Adipose tissue (tissue), 3 donors: ENCODE results near the gene FOXB2. TPM values are rescaled to one million over a fixed set of nuclear protein-coding genes. Genes with fewer than 3 reads are reported as not detected.
"Not testable (repeated sequence)": the region's sequence is repeated elsewhere in the genome, so short reads cannot be mapped to it uniquely, and the experiment has no call there.

Experiments used
- H3K27ac ChIP-seq: one replicate; pipeline ENCODE4 v1.5.1; 2013; ENCODE audit warnings: low read depth, low read length
- WGBS, 3 donors: extraction: QIAGEN DNeasy Blood & Tissue Kit; methylation state at CpG; one replicate each; pipeline ENCODE4 v1.1.7; 2013; 5-methylcytosine and 5-hydroxymethylcytosine counted together
- polyA plus RNA-seq, 3 donors: library from polyadenylated mRNA; stranded (reverse); fragments of 200-250 nt; gene quantifications; one replicate each; pipeline ENCODE4 v1.2.3, GENCODE V29; 2013
- donor health status: healthy with polysubstance abuse.
- donor health status: Bipolar disorder and iron deficiency.
- donor health status: healthy.

Gene FOXB2
- polyA plus RNA-seq, 3 donors = not detected

DNA sequence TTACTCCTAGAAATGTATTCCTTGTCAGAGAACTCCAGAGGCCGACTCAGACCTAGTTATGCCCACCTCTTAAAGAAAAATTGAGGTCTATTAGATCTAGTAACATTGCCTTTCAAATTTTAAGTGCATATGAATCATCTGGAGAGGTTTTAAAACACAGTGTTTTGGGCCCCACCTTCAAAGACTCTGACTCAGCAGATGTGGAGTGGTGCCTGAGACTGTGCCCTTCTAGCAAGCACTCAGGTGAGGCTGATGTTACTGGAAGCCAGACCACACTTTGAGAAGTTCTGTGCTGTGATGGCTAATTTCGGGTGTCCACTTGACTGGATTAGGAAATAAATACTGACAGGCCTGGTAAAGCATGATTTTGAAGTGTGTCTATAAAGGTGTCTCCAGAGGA, 10.6 kb downstream of the FOXB2 start:
- H3K27ac ChIP-seq = no peak overlapping the region
- WGBS, 3 donors = 71 to 80% (median 73%) methylated on average over 2 of the region's 2 CpGs

DNA sequence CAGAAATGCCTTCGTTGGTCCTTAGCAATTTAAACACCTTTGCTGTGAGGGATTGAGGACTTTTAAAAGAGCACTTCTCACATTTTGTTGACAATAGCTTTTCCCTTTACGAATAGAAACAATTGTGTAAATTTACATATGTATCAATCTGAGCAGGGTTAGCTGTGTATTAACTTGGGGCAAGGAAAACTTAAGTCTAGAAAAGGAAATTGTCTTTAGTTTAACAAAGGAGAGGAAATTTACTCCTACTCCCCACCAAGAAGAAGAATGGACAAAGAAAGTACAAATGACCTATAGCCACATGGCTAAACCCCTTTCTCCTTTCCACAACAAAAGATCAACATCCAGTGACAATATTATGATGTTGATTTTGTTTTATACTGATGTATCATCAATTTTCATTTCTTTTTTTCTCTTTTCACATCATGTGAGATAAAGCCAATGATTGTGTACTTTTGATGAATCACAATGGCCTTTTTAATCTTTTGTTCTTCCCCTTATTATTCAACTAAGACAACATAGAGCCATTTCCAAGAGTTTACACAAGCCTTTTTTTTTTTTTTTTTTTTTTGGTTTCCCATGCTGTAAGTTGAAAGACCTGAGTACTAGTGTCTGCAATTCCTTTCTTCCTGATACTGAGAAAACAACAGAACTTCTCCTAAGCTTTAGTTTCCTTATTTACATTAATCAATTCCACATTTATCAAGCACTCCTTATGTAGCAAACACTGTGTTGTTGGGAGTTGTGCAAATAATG, 19.0 kb downstream of the FOXB2 start:
- no peak overlapping the region for H3K27ac ChIP-seq
- 6 to 15% (median 11%) methylated on average over 2 of the region's 2 CpGs for WGBS, 3 donors

DNA sequence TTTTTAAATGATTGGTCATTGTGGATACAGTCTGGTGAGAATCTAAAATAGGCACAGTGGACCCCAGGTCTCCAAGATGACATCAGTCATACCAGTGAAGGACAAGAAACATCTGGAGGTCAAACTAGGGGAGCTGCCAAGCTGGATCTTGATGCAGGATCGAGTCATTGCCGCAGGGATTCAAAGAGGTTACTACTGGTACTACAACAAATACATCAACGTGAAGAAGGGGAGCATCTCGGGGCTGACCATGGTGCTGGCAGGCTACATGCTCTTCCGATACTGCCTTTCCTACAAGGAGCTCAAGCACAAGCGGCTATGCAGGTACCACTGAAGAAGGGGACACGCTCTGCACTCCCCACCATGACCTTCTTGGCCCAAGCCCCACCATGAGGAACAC, 20.9 kb downstream of the FOXB2 start:
- no peak overlapping the region for H3K27ac ChIP-seq
- WGBS, 3 donors = 58 to 82% (median 77%) methylated on average over 7 of the region's 7 CpGs

DNA sequence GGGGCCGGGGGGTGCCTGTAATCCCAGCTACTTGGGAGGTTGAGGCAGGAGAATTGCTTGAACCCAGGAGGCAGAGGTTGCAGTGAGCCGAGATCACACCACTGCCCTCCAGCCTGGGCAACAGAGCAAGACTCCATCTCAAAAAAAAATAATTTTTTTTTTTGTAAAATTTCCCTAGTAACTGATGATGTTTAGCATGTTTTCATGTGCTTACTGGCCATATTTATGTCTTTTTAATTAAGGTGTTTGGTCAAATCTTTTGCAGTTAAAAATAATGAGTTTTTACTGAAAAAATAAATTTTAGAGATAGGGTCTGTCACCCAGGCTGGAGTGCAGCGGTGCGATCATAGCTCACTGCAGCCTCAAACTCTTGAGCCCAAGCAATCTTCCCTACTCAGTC, 24.3 kb downstream of the FOXB2 start:
- 89 to 90% (median 90%) methylated on average over 4 of the region's 4 CpGs for WGBS, 3 donors
- H3K27ac ChIP-seq = not testable (repeated sequence)

DNA sequence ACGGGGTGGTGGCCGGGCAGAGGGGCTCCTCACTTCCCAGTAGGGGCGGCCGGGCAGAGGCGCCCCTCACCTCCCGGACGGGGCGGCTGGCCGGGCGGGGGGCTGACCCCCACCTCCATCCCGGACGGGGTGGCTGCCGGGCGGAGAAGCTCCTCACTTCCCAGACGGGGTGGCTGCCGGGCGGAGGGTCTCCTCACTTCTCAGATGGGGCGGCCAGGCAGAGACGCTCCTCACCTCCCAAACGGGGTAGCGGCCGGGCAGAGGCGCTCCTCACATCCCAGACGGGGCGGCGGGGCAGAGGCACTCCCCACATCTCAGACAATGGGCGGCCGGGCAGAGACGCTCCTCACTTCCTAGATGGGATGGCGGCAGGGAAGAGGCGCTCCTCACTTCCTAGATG, 41.2 kb downstream of the FOXB2 start:
- WGBS, 3 donors = 88 to 96% (median 95%) methylated on average over 13 to 26 of the region's 31 CpGs
- not testable (repeated sequence) for H3K27ac ChIP-seq

DNA sequence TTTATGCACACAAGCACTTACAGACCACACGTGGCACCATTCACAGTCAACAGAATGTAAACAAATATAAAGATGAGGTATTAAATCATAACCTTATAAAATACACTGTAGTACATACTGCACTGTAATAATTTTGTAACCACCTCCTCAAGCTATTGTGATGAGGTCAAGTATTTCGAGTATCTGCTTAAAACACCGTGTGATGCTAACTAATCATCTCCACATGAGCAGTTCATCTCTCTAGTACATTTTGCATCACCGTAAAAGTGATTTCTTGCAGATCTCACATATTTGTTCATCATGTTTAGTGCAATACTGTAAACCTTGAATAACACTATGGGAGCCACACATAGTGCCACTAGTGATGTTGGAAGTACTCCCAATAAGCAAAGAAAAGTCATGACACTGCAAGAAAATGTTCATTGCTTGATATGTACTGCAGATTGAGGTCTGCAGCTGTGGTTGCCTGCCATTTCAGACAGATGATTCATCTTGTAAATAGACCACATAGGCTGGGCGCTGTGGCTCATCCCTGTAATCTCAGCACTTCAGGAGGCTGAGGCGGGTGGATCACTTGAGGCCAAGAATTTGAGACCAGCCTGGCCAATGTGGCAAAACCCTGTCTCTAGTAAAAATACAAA, 44.3 kb downstream of the FOXB2 start:
- no peak overlapping the region for H3K27ac ChIP-seq
- 72 to 79% (median 74%) methylated on average over 6 of the region's 6 CpGs for WGBS, 3 donors

DNA sequence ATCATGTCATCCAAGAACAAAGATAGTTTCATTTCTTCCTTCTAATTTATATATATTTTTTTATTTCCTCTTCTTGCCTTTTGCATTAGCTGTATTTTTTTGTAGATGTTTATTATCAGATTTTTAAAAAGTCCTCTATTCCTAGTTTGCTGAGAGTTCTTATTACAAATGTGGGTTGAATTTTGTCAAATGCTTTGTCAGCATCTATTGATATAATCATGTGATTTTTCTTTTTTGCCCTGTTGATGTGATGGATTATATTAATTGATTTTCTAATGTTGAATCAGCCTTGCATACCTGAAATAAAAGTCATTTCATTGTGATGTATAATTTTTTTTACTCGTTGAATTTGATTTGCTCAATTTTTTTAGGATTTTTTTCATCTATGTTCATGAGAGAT, 46.9 kb downstream of the FOXB2 start:
- WGBS, 3 donors = 0 to 5% (median 0%) methylated on average over 1 of the region's 1 CpG

More for the DNA sequence above, 46.9 kb downstream of the FOXB2 start:
- no peak overlapping the region for H3K27ac ChIP-seq

Other genes with a start within 250 kb of the FOXB2 start
- gene PRUNE2, start 113.5 kb upstream of the FOXB2 start, polyA plus RNA-seq = 1 to 10 TPM; 1.4 to 6.6 (median 3.5) TPM
- 1 to 10 TPM; 3.8 to 4.6 (median 4.4) TPM for gene VPS13A, start 157.9 kb downstream of the FOXB2 start, polyA plus RNA-seq